GM19397 (cell line): Measurements from ENCODE around the gene HNRNPH2.

Experiments
- ATAC-seq: cut with Tn5 transposase; IDR thresholded peaks from one replicate; pipeline ENCODE4 v1.9.1; 2021; ENCODE audit warnings: mild to moderate bottlenecking, moderate library complexity; ENCODE audit not compliant: unreplicated experiment

The HNRNPH2 gene, protein sequence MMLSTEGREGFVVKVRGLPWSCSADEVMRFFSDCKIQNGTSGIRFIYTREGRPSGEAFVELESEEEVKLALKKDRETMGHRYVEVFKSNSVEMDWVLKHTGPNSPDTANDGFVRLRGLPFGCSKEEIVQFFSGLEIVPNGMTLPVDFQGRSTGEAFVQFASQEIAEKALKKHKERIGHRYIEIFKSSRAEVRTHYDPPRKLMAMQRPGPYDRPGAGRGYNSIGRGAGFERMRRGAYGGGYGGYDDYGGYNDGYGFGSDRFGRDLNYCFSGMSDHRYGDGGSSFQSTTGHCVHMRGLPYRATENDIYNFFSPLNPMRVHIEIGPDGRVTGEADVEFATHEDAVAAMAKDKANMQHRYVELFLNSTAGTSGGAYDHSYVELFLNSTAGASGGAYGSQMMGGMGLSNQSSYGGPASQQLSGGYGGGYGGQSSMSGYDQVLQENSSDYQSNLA

DNA sequence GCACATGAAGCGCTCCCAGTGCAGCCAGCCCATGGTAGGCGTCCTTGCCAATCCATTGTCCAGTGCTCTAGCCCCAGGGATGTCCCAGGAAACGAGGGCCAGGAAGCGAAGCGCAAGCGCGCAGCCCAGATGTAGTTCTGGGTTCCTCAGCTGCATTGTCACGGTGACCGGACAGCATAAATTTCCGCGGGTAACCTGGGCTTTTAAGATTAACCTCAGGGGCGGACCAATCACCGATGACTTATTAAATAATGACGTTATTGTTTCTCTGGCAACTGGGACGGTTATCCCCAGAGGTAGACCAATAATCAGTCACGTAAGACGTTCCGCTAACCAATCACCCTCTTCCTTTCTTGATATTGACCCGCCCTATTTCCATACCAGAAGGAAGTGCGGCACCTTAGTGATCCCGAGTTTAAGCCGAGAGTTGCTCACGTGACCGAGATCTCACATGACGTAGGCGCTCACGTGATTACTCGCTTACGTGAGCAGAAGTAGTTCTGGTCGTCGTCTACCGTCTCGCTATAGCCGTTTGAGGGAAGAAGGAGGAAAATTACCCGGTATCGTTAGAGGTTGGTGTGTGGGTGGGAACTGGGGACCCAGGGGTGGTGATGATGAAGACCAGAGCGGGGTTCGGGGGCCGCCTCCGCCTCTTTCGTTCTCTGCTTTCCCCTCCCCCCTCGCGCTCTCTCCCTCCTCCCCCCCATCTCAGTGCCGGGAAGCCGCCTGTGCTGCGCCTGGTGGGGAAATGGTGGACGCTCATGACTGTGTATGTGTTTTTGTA is at the start of gene HNRNPH2, which contains the start of gene GLA:
Gene HNRNPH2, plus strand, starts transcription at position 475 of the 784 bp plus-strand sequence. CDS start 3,767 bp downstream, outside the sequence.
Gene GLA, minus strand, starts transcription at position 178 of the 784 bp plus-strand sequence. Its CDS starts 22 bp downstream, at position 156.
- ATAC-seq, result peak; percentile 93

DNA sequence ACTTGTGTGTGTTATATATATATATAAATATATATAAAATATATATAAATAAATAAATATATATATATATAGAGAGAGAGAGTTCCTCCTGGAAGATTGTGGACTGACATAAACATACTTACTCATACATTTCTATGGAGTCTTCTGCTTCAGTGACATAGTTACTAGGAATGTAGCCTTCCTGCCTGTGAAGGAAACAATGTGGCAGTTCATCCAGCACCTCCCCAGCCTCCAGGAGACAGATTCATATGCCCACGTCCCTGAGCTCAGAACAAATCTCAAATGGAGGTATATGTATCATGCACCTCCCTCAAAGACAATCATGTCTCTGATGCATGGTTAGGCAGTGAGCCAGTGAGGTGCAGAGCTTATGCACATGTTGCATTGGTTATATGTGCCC is 48.1 kb upstream of the HNRNPH2 start:
- no peak for ATAC-seq

DNA sequence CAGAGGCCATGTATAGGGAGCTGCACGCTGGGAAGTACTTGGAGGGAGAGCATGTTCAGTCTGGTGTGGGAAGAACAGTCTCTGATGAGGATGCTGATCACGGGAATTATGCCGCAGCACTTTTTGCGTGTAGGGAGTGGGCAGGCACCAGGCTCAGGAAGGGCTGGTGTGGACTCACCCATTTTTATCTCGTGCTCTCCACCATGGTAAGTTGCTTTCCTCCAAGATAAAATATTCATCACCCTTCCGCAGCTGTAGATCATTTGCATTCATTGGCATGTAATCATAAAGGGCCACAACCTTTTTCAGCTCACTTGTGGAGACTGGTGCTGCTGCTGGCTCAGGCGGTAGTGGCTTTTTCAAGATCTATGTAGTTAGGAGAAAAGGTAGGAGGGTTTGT is 47.6 kb upstream of the HNRNPH2 start:
- ATAC-seq, result no peak

DNA sequence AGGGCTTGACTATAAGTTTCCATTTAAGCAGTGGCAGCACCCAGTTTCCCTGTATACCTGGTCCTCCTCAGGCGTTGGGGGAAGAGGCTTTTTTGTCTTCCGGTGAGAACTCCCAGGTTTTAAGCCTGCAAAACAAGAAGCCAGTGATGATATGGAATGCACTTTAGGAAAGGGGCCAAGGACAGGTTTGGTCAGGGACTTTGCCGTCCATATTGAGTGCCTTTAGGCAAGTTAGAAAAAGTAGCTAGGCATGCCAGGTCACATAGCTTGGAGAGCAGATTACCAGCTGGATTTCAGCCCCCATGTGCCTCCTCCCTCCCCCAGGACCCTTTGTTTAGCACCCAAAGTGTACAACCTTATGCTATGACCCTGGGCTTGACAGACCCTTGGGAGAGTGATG is 45.9 kb upstream of the HNRNPH2 start:
- ATAC-seq, result no peak

DNA sequence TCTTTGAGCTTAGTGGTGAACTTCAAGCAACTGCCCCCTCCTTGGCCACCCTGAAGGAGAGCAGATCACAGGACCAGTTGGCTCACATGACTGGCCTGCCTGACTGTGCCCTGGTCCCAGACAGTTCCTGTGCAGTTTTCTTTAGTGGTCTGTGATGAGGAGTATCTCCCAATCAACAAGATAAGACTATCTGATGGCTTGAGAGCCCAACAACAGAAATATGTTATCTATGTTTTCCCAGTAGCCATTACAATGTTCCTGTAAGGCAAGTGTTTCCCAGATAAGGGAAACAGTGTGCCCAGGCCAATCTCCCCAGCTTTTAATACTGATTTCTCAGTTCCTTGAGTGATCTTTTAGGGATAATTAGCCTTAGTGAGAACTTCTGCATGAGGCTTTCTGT is 45.3 kb upstream of the HNRNPH2 start:
- ATAC-seq, result no peak

DNA sequence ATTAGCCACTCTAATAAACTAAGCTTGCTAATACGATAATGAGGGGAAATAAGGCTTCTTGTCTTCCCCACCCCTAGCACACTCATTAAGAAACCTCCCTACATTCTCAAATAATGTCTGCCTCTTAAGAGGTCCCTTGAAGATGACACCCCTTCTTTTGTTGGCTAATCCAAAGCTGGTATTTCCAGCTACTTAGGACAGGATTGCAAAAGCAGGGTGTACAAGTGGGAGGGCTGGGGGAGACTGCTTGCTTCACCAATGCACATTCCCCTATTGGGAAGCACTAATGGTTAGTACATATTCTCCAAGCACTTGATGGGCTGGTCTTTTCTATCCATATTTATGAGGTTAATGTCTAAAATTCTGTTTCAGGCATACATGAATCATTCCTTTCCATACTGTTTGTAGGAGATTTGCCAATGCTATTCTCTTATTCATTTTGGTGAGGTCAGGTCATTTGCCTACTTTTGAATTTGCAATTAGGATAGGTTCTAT is 42.7 kb upstream of the HNRNPH2 start:
- no peak for ATAC-seq

DNA sequence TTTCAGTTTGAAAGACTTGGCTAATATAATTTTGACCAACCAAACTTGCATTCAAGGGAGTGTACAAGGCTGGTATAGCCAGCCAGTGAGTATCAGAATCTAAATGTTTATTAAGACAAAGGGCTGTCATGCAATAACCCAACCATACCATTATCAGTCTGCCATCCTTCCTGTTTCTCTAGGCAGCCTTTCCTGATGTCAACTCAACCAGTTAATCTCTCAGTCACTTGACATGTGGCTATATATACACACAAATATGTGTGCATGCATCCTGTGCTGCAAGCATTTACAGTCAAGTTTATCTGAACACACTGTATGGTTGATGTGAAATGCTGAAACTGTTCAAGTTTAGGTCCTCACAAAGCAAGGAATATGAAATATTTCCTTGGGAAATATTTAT is 39.2 kb upstream of the HNRNPH2 start:
- ATAC-seq, result no peak

DNA sequence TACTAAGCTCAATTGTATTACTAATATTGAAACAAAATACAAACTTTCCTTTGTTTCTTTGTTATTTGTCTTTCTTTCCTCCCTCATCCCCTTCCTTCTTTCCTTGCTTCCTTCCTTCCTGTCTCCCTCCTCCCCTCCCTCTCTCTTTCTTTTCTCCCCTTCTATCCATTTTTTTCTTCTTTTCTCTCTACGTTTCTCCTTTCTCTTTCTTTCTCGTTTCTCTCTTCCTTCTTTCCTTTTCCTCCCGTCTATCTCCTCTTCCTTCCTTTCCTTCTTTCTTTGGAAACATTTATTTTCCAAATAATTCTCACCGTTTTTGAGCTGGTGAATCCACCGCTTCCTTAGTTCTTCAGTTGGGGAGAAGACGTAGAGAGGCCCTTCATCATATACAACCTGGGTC is 38.3 kb upstream of the HNRNPH2 start:
- ATAC-seq, result no peak

DNA sequence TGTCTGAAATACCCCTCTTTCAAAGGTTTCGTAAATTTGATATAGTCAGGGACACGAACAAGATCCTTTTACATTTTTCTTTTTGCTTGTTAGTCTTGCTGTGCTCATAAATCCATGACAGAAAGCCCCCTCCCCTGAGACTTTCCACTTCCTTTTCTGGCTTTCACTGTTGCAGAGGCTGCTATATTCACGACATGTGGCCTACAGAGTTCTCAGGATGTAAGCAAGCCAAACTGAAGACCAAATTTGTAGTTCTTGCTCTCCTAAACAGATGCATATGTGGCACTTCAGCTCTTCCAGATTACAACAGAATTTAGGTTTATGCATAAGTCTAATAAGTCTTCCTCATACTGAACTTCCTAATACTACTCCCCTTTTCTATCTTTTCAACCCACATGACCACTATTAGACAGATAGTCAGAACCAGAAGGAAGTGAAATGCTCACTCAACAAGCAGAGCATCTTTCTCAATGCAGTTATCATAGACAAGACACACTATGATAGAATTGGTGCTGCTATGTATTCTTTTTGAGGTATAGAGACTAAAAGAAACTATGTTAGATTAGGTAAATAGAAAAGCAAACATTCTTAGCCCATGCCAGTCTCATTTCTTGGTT is 37.0 kb upstream of the HNRNPH2 start:
- peak; percentile 65 for ATAC-seq

DNA sequence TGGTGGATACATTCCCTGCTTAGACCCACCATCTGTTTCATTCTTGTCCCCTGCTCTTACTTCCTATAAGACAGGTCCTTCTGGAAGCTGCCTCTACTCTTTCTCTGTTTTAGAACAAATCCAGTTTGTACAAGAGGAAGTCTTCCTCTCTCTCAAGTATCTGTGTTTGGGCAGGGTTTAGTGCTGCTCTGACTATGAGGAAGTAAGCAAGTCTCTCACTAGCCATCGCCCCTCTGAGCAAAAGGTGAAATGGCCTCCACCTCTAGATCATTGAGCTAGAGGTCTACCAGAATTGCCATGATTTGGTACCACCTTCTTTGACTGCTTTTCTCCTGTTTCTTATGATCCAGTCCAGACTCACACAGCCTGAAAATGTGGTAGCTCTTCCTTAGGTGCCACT is 30.5 kb upstream of the HNRNPH2 start:
- ATAC-seq, result no peak

DNA sequence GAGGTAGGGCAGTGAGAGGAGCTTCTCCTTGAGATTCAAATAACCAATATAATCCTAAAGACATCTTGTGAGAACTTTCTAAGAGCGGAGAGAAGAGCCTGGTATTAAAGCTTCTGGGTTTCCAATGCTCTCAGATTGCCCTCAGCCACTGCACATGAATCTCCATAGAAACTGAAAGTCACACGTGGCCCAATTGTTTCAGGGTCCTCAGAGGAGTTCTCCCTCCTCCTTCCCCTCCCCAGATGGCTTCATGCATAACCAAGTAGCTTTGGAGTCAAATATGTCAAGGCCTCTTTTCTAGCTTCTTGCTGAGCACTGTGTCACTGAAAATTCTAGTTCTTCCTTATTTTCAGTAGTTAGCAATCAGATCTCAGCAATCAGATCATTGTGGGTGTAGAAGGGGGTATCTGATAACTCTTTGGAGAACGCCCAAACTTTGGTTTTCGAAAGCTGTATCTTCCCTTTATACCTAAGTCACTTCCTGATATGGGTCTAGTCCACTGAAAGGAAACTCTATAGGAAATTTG is 24.3 kb upstream of the HNRNPH2 start:
- peak; percentile 68 for ATAC-seq

DNA sequence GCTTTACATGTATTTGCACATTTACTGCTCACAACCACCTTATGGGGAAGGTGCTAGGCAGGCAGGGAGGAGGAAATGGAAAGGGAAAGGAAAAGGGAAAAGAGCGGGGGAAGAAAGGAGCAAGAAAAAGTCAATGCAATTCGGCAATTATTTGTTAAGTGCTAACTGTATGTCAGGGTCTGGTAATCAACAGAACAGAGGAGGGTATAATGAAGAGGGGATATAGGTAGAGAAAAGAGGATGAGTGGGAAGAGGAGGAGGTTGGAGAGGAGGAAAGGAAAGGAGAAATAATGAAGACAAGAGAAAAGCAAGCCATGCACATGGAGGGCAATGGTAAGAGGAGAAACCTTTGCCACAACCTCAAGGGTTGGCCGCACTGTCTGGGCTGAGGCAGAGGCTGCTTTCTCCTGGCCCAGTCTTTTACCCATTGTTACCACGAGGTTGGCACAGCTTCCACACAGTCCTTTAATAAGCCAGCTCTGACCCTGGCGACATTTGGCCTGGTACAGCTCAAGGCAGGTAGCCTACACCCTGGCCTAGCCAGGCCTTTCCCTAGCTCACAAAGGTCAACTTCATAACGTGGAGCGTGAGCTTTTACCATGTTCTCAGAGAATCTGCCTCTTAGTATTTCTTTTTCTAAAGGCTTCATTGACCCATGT is 22.9 kb upstream of the HNRNPH2 start:
- no peak for ATAC-seq

DNA sequence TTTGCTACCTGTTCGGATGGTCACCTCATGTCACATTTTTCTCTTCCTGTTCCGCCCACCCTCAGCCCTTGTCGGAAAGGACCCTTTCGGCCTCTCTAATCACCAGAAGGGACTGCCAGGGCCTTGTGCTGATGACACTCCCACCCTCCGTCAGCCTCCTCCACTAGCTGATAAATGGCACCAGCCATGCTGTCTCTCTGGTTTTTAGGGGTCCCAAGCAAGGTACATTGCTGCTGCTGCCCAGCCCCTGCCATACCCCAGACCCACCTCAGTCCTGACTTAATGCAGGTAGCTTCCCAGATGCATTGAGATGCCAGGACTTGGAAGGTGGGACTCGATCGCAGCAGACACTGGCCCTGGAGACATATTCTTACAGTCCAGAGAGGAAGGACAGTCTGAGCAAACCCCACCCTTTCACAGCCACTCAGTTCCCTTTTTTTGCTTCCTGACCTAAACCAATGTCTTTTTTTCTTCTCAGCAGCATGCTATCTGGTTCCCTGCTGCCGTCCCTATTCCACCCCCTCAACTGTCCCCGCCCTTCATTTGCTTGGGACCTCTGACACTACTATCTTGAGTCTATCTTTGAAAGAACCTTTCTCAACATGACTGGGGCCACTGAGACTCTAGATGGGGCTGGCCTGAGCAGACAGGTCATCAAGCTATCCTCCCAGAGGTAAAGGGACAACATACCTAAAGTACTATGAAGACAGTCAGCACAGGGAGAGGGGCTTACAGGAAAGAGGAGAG is 22.1 kb upstream of the HNRNPH2 start, which contains the start of gene BTK:
Gene BTK, minus strand, starts transcription at position 397 of the 747 bp plus-strand sequence. CDS start 10,907 bp downstream, outside the sequence.
- ATAC-seq, result peak; percentile 53

DNA sequence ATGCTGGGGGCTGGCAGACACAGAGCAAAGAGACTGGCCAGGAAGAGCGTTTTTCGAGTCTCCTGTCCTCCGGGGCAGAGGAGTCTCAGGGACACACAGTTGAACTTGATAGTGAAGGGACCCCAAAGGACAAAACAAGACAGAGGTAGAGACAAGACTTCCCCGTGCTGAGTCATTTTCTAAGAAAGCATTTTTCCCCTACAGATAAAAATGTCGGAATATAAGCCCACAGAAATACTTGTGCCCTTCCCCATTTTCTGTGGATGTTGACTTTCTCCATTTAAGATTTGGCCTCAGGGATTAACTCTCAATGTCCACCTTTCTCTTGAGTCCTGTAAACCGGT is 21.5 kb upstream of the HNRNPH2 start:
- no peak for ATAC-seq

DNA sequence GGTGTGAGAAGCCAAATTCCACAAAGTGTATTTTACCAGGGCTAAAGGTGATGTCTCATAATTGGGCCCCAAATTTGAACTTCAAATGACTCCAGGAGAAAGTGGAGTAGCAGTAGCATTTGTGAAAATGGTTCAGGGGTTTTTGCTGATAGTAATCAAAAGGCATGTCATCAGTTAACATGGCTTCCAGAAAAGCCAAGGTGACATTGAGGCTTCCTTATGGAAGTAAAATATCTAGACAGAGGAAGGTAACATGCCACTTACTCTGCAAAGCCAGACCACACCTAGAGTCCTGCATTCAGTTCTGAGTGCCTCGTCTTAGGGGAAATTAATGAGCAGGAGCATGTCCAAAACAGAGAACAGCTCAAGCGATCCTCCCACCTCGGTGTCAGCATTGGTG is 19.4 kb upstream of the HNRNPH2 start:
- no peak for ATAC-seq

DNA sequence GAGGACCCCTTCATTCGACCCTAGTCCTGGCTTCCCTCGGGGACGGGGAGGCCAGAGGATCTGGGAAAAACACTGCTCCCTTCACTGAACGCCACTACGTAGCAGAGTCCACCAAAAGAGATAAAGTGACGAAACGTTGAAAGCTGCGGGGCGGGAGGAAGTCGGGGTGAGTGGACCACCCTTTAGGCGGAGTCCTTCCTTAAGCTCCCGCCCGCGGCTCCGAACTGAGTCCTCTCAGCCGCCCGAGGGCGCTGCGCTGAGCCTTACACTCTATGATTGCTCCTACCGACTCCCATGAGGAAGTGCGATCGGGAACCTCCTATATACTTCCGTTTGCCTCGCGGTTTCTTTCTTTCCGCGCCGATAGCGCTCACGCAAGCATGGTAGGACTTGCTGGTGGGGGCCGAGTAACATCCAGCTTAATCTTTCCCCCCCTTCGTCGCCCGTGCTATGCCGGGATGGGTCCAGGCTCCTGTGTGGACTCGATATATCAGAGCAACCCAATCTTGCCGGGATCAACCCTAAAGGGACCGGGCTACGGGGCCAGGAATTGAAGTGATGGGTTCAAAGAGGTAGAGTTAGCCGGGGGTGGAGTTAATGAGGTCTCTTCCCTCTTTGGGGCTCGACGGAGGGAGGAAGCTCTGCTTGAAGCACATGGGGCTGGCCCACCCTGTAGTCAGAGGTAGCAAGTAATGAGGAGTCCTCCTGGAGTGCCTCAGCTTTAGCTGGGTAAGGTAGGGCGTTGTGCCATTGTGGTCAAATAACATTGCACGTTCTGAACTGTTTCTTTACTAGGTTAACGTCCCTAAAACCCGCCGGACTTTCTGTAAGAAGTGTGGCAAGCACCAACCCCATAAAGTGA is 17.1 kb upstream of the HNRNPH2 start, which contains the start of gene RPL36A:
Gene RPL36A, plus strand, starts transcription at position 348 of the 862 bp plus-strand sequence. Its CDS starts 33 bp downstream, at position 381.
- ATAC-seq, result peak; percentile 85

DNA sequence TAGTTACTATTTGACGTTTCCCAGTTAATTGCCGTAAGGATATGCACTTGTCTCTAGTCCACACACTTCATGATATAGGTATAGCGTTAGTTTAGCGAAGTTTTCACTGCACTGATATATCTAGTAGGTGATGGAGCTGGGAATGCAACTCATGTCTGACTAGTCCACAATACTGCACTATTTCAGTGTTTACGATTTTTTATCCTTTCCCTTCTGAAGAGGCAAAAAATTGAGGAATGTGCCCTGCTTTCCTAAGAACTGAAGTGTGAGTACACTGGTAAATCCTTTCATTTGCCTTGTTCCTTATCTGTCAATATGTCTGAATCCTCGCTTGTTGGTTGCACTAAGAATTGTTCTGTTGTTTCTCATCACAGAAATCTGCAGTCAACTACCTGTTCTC is 16.2 kb upstream of the HNRNPH2 start:
- no peak for ATAC-seq

DNA sequence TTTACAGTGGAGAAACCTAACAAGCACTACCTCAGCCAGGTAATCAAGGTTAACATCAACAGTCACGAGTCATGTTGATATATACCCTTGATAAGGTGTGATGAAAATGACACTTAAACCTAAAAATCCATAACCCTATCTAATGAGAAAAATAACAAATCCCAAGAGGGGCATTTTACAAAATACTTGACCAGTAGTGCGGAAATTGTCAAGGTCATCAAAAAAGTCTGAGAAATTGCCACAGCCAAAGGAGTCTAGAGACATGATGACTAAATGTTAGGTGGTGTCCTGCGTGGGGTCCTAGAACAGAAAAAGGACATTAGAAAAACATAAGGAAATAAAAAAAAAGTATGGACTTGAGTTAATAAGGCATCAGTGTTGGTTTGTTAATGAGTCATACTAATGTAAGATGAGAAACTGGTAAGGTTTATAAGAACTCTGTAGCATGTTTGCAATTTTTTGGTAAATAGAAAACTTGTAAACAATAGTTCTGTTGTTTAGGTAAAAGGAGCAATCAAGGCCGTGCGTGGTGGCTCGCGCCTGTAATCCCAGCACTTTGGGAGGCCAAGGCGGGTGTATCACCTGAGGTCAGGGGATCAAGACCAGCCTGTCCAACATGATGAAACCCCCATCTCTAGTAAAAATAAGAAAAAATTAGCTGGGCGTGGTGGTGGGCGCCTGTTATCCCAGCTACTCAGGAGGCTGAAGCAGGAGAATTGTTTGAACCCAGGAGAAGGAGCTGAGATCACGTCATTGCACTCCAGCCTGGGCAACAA is 14.3 kb upstream of the HNRNPH2 start:
- no peak for ATAC-seq
